ENCODE measurements around the gene PAM16.

- TF ChIP-seq CTCF (IDR thresholded peaks at IDR 0.05; ENCODE audit: low read depth, low read length, poor library complexity, severe bottlenecking) (no peak), EZH2phosphoT487 (IDR thresholded peaks at IDR 0.05; ENCODE audit: borderline replicate concordance, low read length) (no peak)
Measured at GRCh38 chr16:4359914-4360313, 8.8 kb upstream of the PAM16 start.
